GM18858 (cell line): ENCODE data around the gene SH2D1B.
"Not testable (repeated sequence)": the region's sequence is repeated elsewhere in the genome, so short reads cannot be mapped to it uniquely, and the experiment has no call there.

Experiments used
- ATAC-seq: cut with Tn5 transposase; IDR thresholded peaks from one replicate; pipeline ENCODE4 v1.9.1; 2021; ENCODE audit not compliant: unreplicated experiment

SH2D1B gene

GRCh38 chr1:162412002-162412401, at the start of gene SH2D1B:
TSS of gene SH2D1B (minus strand) at chr1:162412136. CDS start at chr1:162412016, 120 bp downstream.
- no peak for ATAC-seq

- no peak for ATAC-seq
These were observed 46.3 kb upstream of the SH2D1B start for GRCh38 chr1:162458236-162458635.

GRCh38 chr1:162456323-162456722, 44.4 kb upstream of the SH2D1B start:
- ATAC-seq: no peak

GRCh38 chr1:162454361-162454760, 42.4 kb upstream of the SH2D1B start:
- ATAC-seq: not testable (repeated sequence)

- ATAC-seq: no peak
These were observed 35.0 kb upstream of the SH2D1B start for GRCh38 chr1:162446946-162447345.

- ATAC-seq: no peak
These were observed 33.0 kb upstream of the SH2D1B start for GRCh38 chr1:162444903-162445302.

- not testable (repeated sequence) for ATAC-seq
These were observed 21.2 kb upstream of the SH2D1B start for GRCh38 chr1:162432977-162433713.

GRCh38 chr1:162430583-162430982, 18.6 kb upstream of the SH2D1B start:
- no peak for ATAC-seq

- no peak for ATAC-seq
These were observed 10.9 kb upstream of the SH2D1B start for GRCh38 chr1:162422662-162423375.

- no peak for ATAC-seq
These were observed 9.6 kb upstream of the SH2D1B start for GRCh38 chr1:162421258-162422164.

- no peak for ATAC-seq
These were observed 8.2 kb upstream of the SH2D1B start for GRCh38 chr1:162420120-162420519.

GRCh38 chr1:162419450-162419931, 7.6 kb upstream of the SH2D1B start:
- ATAC-seq: not testable (repeated sequence)

GRCh38 chr1:162418584-162418983, 6.6 kb upstream of the SH2D1B start:
- ATAC-seq: not testable (repeated sequence)

- ATAC-seq: no peak
These were observed 5.7 kb upstream of the SH2D1B start for GRCh38 chr1:162417650-162418049.

- ATAC-seq: no peak
These were observed 5.0 kb upstream of the SH2D1B start for GRCh38 chr1:162416909-162417308.

- no peak for ATAC-seq
These were observed 4.3 kb upstream of the SH2D1B start for GRCh38 chr1:162416215-162416614.

GRCh38 chr1:162407539-162407938, 4.4 kb downstream of the SH2D1B start:
- ATAC-seq: no peak

GRCh38 chr1:162406811-162407210, 5.1 kb downstream of the SH2D1B start:
- no peak for ATAC-seq

GRCh38 chr1:162405800-162406199, 6.1 kb downstream of the SH2D1B start:
- ATAC-seq: no peak

- no peak for ATAC-seq
These were observed 7.3 kb downstream of the SH2D1B start for GRCh38 chr1:162404550-162405160.
